Measurements from ENCODE around the gene TRPM3.

Gene TRPM3

GRCh38 chr9:70485273-70485858 lies 636.1 kb downstream of the TRPM3 start:
- no peak for DNase-seq (ENCODE audit: low read depth, low spot score)
- H3K36me3 ChIP-seq (ENCODE audit: insufficient read depth, insufficient read length, low read length) = no peaks in the 10 kb centered on the region
- H3K9me3 ChIP-seq (ENCODE audit: insufficient read depth, low read length) = no peaks in the 10 kb centered on the region
- H3K4me1 ChIP-seq (ENCODE audit: insufficient read depth, insufficient read length) = peaks cover under 1% of the 10 kb centered on the region
- no peak overlapping the region for H3K9ac ChIP-seq (ENCODE audit: insufficient read length, low read depth)
- H3K4me3 ChIP-seq (ENCODE audit: insufficient read length, low read depth) = no peak overlapping the region
- no peaks in the 10 kb centered on the region for H3K27me3 ChIP-seq (ENCODE audit: insufficient read depth, insufficient read length)
- TF ChIP-seq YY1 (IDR thresholded peaks at IDR 0.05; ENCODE audit: insufficient read depth, insufficient read length) (no peak), ZNF274 (IDR thresholded peaks at IDR 0.05; ENCODE audit: low read depth, low read length) (no peak), SUZ12 (IDR thresholded peaks at IDR 0.05; ENCODE audit: extremely low read depth, insufficient read depth, insufficient read length) (no peak)

GRCh38 chr9:70484232-70485130 lies 636.9 kb downstream of the TRPM3 start:
- Histone ChIP-seq H3K36me3 (ENCODE audit: insufficient read depth, insufficient read length, low read length) (no peaks in the 10 kb centered on the region), H3K4me1 (ENCODE audit: insufficient read depth, insufficient read length) (peaks cover 2% of the 10 kb centered on the region), H3K9ac (ENCODE audit: insufficient read length, low read depth) (no peak overlapping the region), H3K27me3 (ENCODE audit: insufficient read depth, insufficient read length) (no peaks in the 10 kb centered on the region), H3K4me3 (ENCODE audit: insufficient read length, low read depth) (no peak overlapping the region), H3K9me3 (ENCODE audit: insufficient read depth, low read length) (no peaks in the 10 kb centered on the region)
- TF ChIP-seq ZNF274 (IDR thresholded peaks at IDR 0.05; ENCODE audit: low read depth, low read length) = no peak
- TF ChIP-seq YY1 (IDR thresholded peaks at IDR 0.05; ENCODE audit: insufficient read depth, insufficient read length) = no peak
- no peak for TF ChIP-seq SUZ12 (IDR thresholded peaks at IDR 0.05; ENCODE audit: extremely low read depth, insufficient read depth, insufficient read length)
- DNase-seq (ENCODE audit: low read depth, low spot score) = peak; percentile 51

GRCh38 chr9:70481471-70481870 lies 640.0 kb downstream of the TRPM3 start:
- no peaks in the 10 kb centered on the region for H3K36me3 ChIP-seq (ENCODE audit: insufficient read depth, insufficient read length, low read length)
- peaks cover 8% of the 10 kb centered on the region for H3K4me1 ChIP-seq (ENCODE audit: insufficient read depth, insufficient read length)
- no peak overlapping the region for H3K9ac ChIP-seq (ENCODE audit: insufficient read length, low read depth)
- no peak for DNase-seq (ENCODE audit: low read depth, low spot score)
- TF ChIP-seq YY1 (IDR thresholded peaks at IDR 0.05; ENCODE audit: insufficient read depth, insufficient read length) = no peak
- TF ChIP-seq ZNF274 (IDR thresholded peaks at IDR 0.05; ENCODE audit: low read depth, low read length) = no peak
- no peak for TF ChIP-seq SUZ12 (IDR thresholded peaks at IDR 0.05; ENCODE audit: extremely low read depth, insufficient read depth, insufficient read length)
- H3K4me3 ChIP-seq (ENCODE audit: insufficient read length, low read depth) = no peak overlapping the region
- H3K9me3 ChIP-seq (ENCODE audit: insufficient read depth, low read length) = peaks cover 4% of the 10 kb centered on the region; the same call in 1 of the 2 replicates
- no peaks in the 10 kb centered on the region for H3K27me3 ChIP-seq (ENCODE audit: insufficient read depth, insufficient read length)

- peaks cover 8% of the 10 kb centered on the region for H3K4me1 ChIP-seq (ENCODE audit: insufficient read depth, insufficient read length)
- H3K9ac ChIP-seq (ENCODE audit: insufficient read length, low read depth) = no peak overlapping the region
- H3K9me3 ChIP-seq (ENCODE audit: insufficient read depth, low read length) = peaks cover 4% of the 10 kb centered on the region; the same call in 1 of the 2 replicates
- no peak overlapping the region for H3K4me3 ChIP-seq (ENCODE audit: insufficient read length, low read depth)
- no peaks in the 10 kb centered on the region for H3K36me3 ChIP-seq (ENCODE audit: insufficient read depth, insufficient read length, low read length)
- TF ChIP-seq ZNF274 (IDR thresholded peaks at IDR 0.05; ENCODE audit: low read depth, low read length) (no peak), YY1 (IDR thresholded peaks at IDR 0.05; ENCODE audit: insufficient read depth, insufficient read length) (no peak), SUZ12 (IDR thresholded peaks at IDR 0.05; ENCODE audit: extremely low read depth, insufficient read depth, insufficient read length) (no peak)
- H3K27me3 ChIP-seq (ENCODE audit: insufficient read depth, insufficient read length) = no peaks in the 10 kb centered on the region
- DNase-seq (ENCODE audit: low read depth, low spot score) = no peak
These were observed 640.9 kb downstream of the TRPM3 start for GRCh38 chr9:70480405-70480980.

- Histone ChIP-seq H3K36me3 (ENCODE audit: insufficient read depth, insufficient read length, low read length) (no peaks in the 10 kb centered on the region), H3K27me3 (ENCODE audit: insufficient read depth, insufficient read length) (no peaks in the 10 kb centered on the region), H3K9ac (ENCODE audit: insufficient read length, low read depth) (no peak overlapping the region), H3K9me3 (ENCODE audit: insufficient read depth, low read length) (peaks cover 4% of the 10 kb centered on the region; the same call in 1 of the 2 replicates), H3K4me3 (ENCODE audit: insufficient read length, low read depth) (no peak overlapping the region), H3K4me1 (ENCODE audit: insufficient read depth, insufficient read length) (peaks cover 8% of the 10 kb centered on the region)
- TF ChIP-seq ZNF274 (IDR thresholded peaks at IDR 0.05; ENCODE audit: low read depth, low read length) (no peak), SUZ12 (IDR thresholded peaks at IDR 0.05; ENCODE audit: extremely low read depth, insufficient read depth, insufficient read length) (no peak), YY1 (IDR thresholded peaks at IDR 0.05; ENCODE audit: insufficient read depth, insufficient read length) (no peak)
- peak; percentile 18 for DNase-seq (ENCODE audit: low read depth, low spot score)
These were observed 641.5 kb downstream of the TRPM3 start for GRCh38 chr9:70479880-70480291.

Data from NT2/D1 (cell line).